GM19240 (cell line): ENCODE results near the gene RERG.

Source experiments
- DNase-seq: peaks from one replicate; pipeline ENCODE4 v3.0.0; 2011; ENCODE audit warnings: low spot score; ENCODE audit not compliant: insufficient read length

Gene RERG

GRCh38 chr12:15192720-15193119 is 28.5 kb downstream of the RERG start:
- DNase-seq, result no peak

GRCh38 chr12:15188127-15188526 is 33.1 kb downstream of the RERG start:
- no peak for DNase-seq

GRCh38 chr12:15186597-15186996 is 34.6 kb downstream of the RERG start:
- DNase-seq, result no peak

- no peak for DNase-seq
Observed at GRCh38 chr12:15184484-15184883, 36.7 kb downstream of the RERG start.

GRCh38 chr12:15183821-15184220 is 37.4 kb downstream of the RERG start:
- no peak for DNase-seq

GRCh38 chr12:15181017-15181683 is 40.1 kb downstream of the RERG start:
- no peak for DNase-seq

GRCh38 chr12:15180325-15180724 is 40.9 kb downstream of the RERG start:
- no peak for DNase-seq

GRCh38 chr12:15179672-15180071 is 41.5 kb downstream of the RERG start:
- DNase-seq, result no peak

GRCh38 chr12:15173142-15173541 is 48.1 kb downstream of the RERG start:
- no peak for DNase-seq

GRCh38 chr12:15172060-15172822 is 49.0 kb downstream of the RERG start:
- DNase-seq, result no peak

GRCh38 chr12:15171012-15171655 is 50.1 kb downstream of the RERG start:
- no peak for DNase-seq

GRCh38 chr12:15168026-15168678 is 53.1 kb downstream of the RERG start:
- DNase-seq, result no peak

- no peak for DNase-seq
Observed at GRCh38 chr12:15165012-15165659, 56.1 kb downstream of the RERG start.

- DNase-seq, result no peak
Observed at GRCh38 chr12:15163030-15163976, 57.9 kb downstream of the RERG start.

- DNase-seq, result no peak
Observed at GRCh38 chr12:15158083-15158482, 63.1 kb downstream of the RERG start.

GRCh38 chr12:15157269-15157671 is 63.9 kb downstream of the RERG start:
- DNase-seq, result no peak

- DNase-seq, result no peak
Observed at GRCh38 chr12:15155271-15155670, 65.9 kb downstream of the RERG start.

GRCh38 chr12:15154103-15154502 is 67.1 kb downstream of the RERG start:
- DNase-seq, result no peak

GRCh38 chr12:15152868-15153267 is 68.3 kb downstream of the RERG start:
- DNase-seq, result no peak

- no peak for DNase-seq
Observed at GRCh38 chr12:15152456-15152855, 68.8 kb downstream of the RERG start.
